Cardiac fibroblast (primary cell): ENCODE results near the gene CSF2.

ENCODE experiments used
- DNase-seq, 2 donors: peaks; one replicate each; pipeline versions ENCODE4 v3.0.0 to v3.0.0-alpha.2; 2010; ENCODE audit warnings: low read depth in 2 of 2
- H3K4me3 ChIP-seq, 2 donors: replicated peaks in 1 of 2; 1 replicate in 1 of 2; 2 replicates in 1 of 2; pipeline ENCODE4 v1.5.1; 2011; ENCODE audit warnings: low read depth in 2 of 2, low read length in 2 of 2, mild to moderate bottlenecking in 2 of 2, moderate library complexity in 1 of 2
- CTCF ChIP-seq: IDR thresholded peaks from one replicate; pipeline ENCODE4 v1.5.1; 2011; ENCODE audit warnings: low read depth, mild to moderate bottlenecking, low read length, inconsistent platforms

Gene CSF2

GRCh38 chr5:132072070-132072469, 1.5 kb upstream of the CSF2 start:
- no peak overlapping the region for H3K4me3 ChIP-seq

GRCh38 chr5:132072528-132072927, 1.1 kb upstream of the CSF2 start:
- no peak overlapping the region for H3K4me3 ChIP-seq
- no peak for DNase-seq
- TF ChIP-seq CTCF = no peak

More at GRCh38 chr5:132072070-132072469, 1.5 kb upstream of the CSF2 start:
- DNase-seq = no peak
- no peak for TF ChIP-seq CTCF

- H3K4me3 ChIP-seq = no peak overlapping the region
- DNase-seq = no peak
- TF ChIP-seq CTCF = no peak
Measured at GRCh38 chr5:132074091-132074771, 642 bp downstream of the CSF2 start.

GRCh38 chr5:132074772-132075718, 1.5 kb downstream of the CSF2 start:
- no peak overlapping the region for H3K4me3 ChIP-seq
- DNase-seq = no peak
- TF ChIP-seq CTCF = no peak

- no peak for DNase-seq
- no peak overlapping the region for H3K4me3 ChIP-seq
- no peak for TF ChIP-seq CTCF
Measured at GRCh38 chr5:132075719-132076077, 2.1 kb downstream of the CSF2 start.

- no peak for TF ChIP-seq CTCF
Measured at GRCh38 chr5:132076202-132076830, 2.7 kb downstream of the CSF2 start.

More at GRCh38 chr5:132076202-132076830, 2.7 kb downstream of the CSF2 start:
- no peak overlapping the region for H3K4me3 ChIP-seq
- DNase-seq = no peak
